Erythroblast (primary cell): ENCODE data around the gene PBRM1.

ENCODE experiments used
- GATA1 ChIP-seq: IDR thresholded peaks from 2 replicates; pipeline ENCODE4 v1.6.1; 2011; ENCODE audit warnings: low read depth, mild to moderate bottlenecking, control low read depth, low read length, moderate library complexity
- POLR2A ChIP-seq: IDR thresholded peaks from 2 replicates; pipeline ENCODE4 v1.6.1; 2011; ENCODE audit warnings: mild to moderate bottlenecking, low read length

DNA sequence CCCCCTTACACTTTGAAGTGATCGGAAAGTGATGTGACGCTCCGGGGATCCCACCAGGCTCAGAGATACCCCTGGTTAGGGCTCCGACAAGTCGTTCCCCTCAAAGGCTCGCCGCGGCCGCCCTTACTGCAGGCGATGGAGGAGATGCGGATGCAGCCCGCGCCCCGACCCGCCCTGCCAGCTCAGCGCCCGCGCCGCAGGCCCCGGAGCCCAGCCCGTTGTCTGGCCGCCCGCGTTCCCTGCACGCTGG is 19.6 kb upstream of the PBRM1 start:
- TF ChIP-seq POLR2A (no peak), GATA1 (no peak)
